GM12874 (cell line): ENCODE data around the gene OR5D13.

Source experiments
- CTCF ChIP-seq: IDR thresholded peaks from 2 replicates; pipeline ENCODE4 v1.5.1; 2011; ENCODE audit warnings: low read depth, mild to moderate bottlenecking, control low read depth, low read length, moderate library complexity; ENCODE audit not compliant: insufficient read depth

OR5D13 gene

DNA sequence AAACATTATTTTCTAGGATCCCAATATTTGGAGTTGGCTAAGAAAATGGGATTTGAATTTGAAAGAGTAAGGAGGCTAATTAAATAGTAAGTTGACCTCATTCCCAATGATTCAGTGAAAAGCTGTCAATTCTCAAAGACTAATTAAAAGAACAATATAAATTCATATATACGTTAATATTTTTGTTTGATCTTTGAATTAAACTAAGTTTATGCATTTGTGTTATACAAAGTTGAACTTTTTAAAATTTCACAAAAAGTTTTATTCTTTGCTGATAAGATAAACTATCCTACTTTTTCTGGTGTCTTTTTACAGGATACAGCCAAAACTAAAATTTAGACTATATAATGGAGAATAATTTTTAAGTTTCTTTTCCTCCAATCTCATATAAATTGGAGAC lies 37.8 kb downstream of the OR5D13 start, which contains the start of gene OR5L1:
OR5L1 (plus strand) TSS at position 301 of the 400 bp plus-strand sequence. CDS start 100 bp downstream, outside the sequence.
- TF ChIP-seq CTCF = no peak

- TF ChIP-seq CTCF = no peak
Observed at GRCh38 chr11:55819330-55819729, 46.1 kb downstream of the OR5D13 start, which contains the start of gene OR5D18. OR5D18 (plus strand) TSS chr11:55819630; CDS start chr11:55819630, 0 bp downstream.
